ENCODE measurements around the gene TRMT11.
"Not testable (repeated sequence)": the region's sequence is repeated elsewhere in the genome, so short reads cannot be mapped to it uniquely, and the experiment has no call there.

Gene TRMT11

GRCh38 chr6:126040394-126040793 lies 54.1 kb downstream of the TRMT11 start:
- in situ Hi-C loops (cut with MboI; ENCODE audit: low sequenced_read_pairs), result no loop called here

- in situ Hi-C loops (cut with MboI; ENCODE audit: low sequenced_read_pairs), result no loop called here
Observed at GRCh38 chr6:126040826-126041225, 54.5 kb downstream of the TRMT11 start.

- in situ Hi-C loops (cut with MboI; ENCODE audit: low sequenced_read_pairs), result no loop called here
Observed at GRCh38 chr6:126041516-126041915, 55.2 kb downstream of the TRMT11 start.

GRCh38 chr6:126042001-126042419 lies 55.7 kb downstream of the TRMT11 start:
- in situ Hi-C loops (cut with MboI; ENCODE audit: low sequenced_read_pairs), result no loop called here

GRCh38 chr6:126047648-126048047 lies 61.3 kb downstream of the TRMT11 start:
- in situ Hi-C loops (cut with MboI; ENCODE audit: low sequenced_read_pairs), result no loop called here

GRCh38 chr6:126048635-126049034 lies 62.3 kb downstream of the TRMT11 start:
- in situ Hi-C loops (cut with MboI; ENCODE audit: low sequenced_read_pairs), result no loop called here

- in situ Hi-C loops (cut with MboI; ENCODE audit: low sequenced_read_pairs), result no loop called here
Observed at GRCh38 chr6:126050795-126051194, 64.5 kb downstream of the TRMT11 start.

GRCh38 chr6:126051791-126052190 lies 65.5 kb downstream of the TRMT11 start:
- in situ Hi-C loops (cut with MboI; ENCODE audit: low sequenced_read_pairs), result no loop called here

GRCh38 chr6:126052485-126052884 lies 66.1 kb downstream of the TRMT11 start:
- in situ Hi-C loops (cut with MboI; ENCODE audit: low sequenced_read_pairs), result no loop called here

- in situ Hi-C loops (cut with MboI; ENCODE audit: low sequenced_read_pairs), result no loop called here
Observed at GRCh38 chr6:126054258-126054702, 67.9 kb downstream of the TRMT11 start.

- in situ Hi-C loops (cut with MboI; ENCODE audit: low sequenced_read_pairs), result no loop called here
Observed at GRCh38 chr6:126054802-126055201, 68.5 kb downstream of the TRMT11 start.

- in situ Hi-C loops (cut with MboI; ENCODE audit: low sequenced_read_pairs), result no loop called here
Observed at GRCh38 chr6:126055449-126055848, 69.1 kb downstream of the TRMT11 start.

GRCh38 chr6:126056355-126057004 lies 70.1 kb downstream of the TRMT11 start:
- in situ Hi-C loops (cut with MboI; ENCODE audit: low sequenced_read_pairs), result no loop called here

GRCh38 chr6:126058085-126058484 lies 71.7 kb downstream of the TRMT11 start:
- in situ Hi-C loops (cut with MboI; ENCODE audit: low sequenced_read_pairs), result not testable (repeated sequence)

GRCh38 chr6:126060400-126060799 lies 74.1 kb downstream of the TRMT11 start:
- in situ Hi-C loops (cut with MboI; ENCODE audit: low sequenced_read_pairs), result no loop called here

- in situ Hi-C loops (cut with MboI; ENCODE audit: low sequenced_read_pairs), result no loop called here
Observed at GRCh38 chr6:126063512-126064146, 77.3 kb downstream of the TRMT11 start.

- in situ Hi-C loops (cut with MboI; ENCODE audit: low sequenced_read_pairs), result no loop called here
Observed at GRCh38 chr6:126064257-126064747, 78.0 kb downstream of the TRMT11 start.

- in situ Hi-C loops (cut with MboI; ENCODE audit: low sequenced_read_pairs), result no loop called here
Observed at GRCh38 chr6:126064748-126065401, 78.5 kb downstream of the TRMT11 start.

- in situ Hi-C loops (cut with MboI; ENCODE audit: low sequenced_read_pairs), result no loop called here
Observed at GRCh38 chr6:126066053-126067048, 80.0 kb downstream of the TRMT11 start.

- in situ Hi-C loops (cut with MboI; ENCODE audit: low sequenced_read_pairs), result no loop called here
Observed at GRCh38 chr6:126067073-126067472, 80.7 kb downstream of the TRMT11 start.

- in situ Hi-C loops (cut with MboI; ENCODE audit: low sequenced_read_pairs), result no loop called here
Observed at GRCh38 chr6:126069449-126069848, 83.1 kb downstream of the TRMT11 start.
